Measurements from ENCODE around the gene ADIG.

ADIG gene

GRCh38 chr20:38633577-38634093 lies 52.6 kb downstream of the ADIG start:
- peak; percentile 14 for DNase-seq (ENCODE audit: low spot score)

GRCh38 chr20:38635721-38636288 lies 54.8 kb downstream of the ADIG start:
- no peak for DNase-seq (ENCODE audit: low spot score)

Data from globus pallidus (tissue), 1 donor.